Hippocampal formation (tissue), 2 donors: ENCODE data around the gene ANKRD6.

Experiments
- DNase-seq, 2 donors: peaks; one replicate each; lab custom pipeline; 2025; lab: John Stamatoyannopoulos, UW

ANKRD6 gene

GRCh38 chr6:89509777-89510281, 76.9 kb downstream of the ANKRD6 start:
- no peak for DNase-seq

GRCh38 chr6:89510393-89510792, 77.4 kb downstream of the ANKRD6 start:
- DNase-seq, result no peak

GRCh38 chr6:89518352-89519055, 85.6 kb downstream of the ANKRD6 start:
- DNase-seq, result no peak

- DNase-seq, result no peak
These were observed 87.8 kb downstream of the ANKRD6 start for GRCh38 chr6:89520736-89521135.

- DNase-seq, result no peak
These were observed 89.8 kb downstream of the ANKRD6 start for GRCh38 chr6:89522778-89523177.

GRCh38 chr6:89525786-89526562, 93.0 kb downstream of the ANKRD6 start:
- DNase-seq, result no peak

- no peak for DNase-seq
These were observed 93.6 kb downstream of the ANKRD6 start for GRCh38 chr6:89526563-89526869.

GRCh38 chr6:89527634-89528033, 94.7 kb downstream of the ANKRD6 start:
- no peak for DNase-seq

- DNase-seq, result no peak
These were observed 95.9 kb downstream of the ANKRD6 start for GRCh38 chr6:89528866-89529265.

GRCh38 chr6:89530982-89531381, 98.0 kb downstream of the ANKRD6 start:
- no peak for DNase-seq

GRCh38 chr6:89536231-89536630, 103.3 kb downstream of the ANKRD6 start:
- DNase-seq, result no peak

- DNase-seq, result no peak
These were observed 106.8 kb downstream of the ANKRD6 start for GRCh38 chr6:89539779-89540178.

GRCh38 chr6:89542081-89542857, 109.3 kb downstream of the ANKRD6 start:
- DNase-seq, result no peak

- DNase-seq, result no peak
These were observed 109.9 kb downstream of the ANKRD6 start for GRCh38 chr6:89542866-89543265.

GRCh38 chr6:89547281-89547680, 114.3 kb downstream of the ANKRD6 start:
- no peak for DNase-seq

GRCh38 chr6:89553431-89553830, 120.5 kb downstream of the ANKRD6 start:
- no peak for DNase-seq

GRCh38 chr6:89554106-89554505, 121.2 kb downstream of the ANKRD6 start:
- DNase-seq, result no peak

- DNase-seq, result no peak
These were observed 122.1 kb downstream of the ANKRD6 start for GRCh38 chr6:89555031-89555430.

GRCh38 chr6:89555806-89556205, 122.9 kb downstream of the ANKRD6 start:
- no peak for DNase-seq

- no peak for DNase-seq
These were observed 126.5 kb downstream of the ANKRD6 start for GRCh38 chr6:89559487-89559886.

- peak; percentile 45 to 65 for DNase-seq
These were observed 129.4 kb downstream of the ANKRD6 start for GRCh38 chr6:89562093-89562973.

GRCh38 chr6:89563866-89564265, 130.9 kb downstream of the ANKRD6 start:
- no peak for DNase-seq
